Stomach (tissue), 9 donors: ENCODE data around the gene CCNQ. TPM values are rescaled to one million over a fixed set of nuclear protein-coding genes. Genes with fewer than 3 reads are reported as not detected.

Experiments used
- DNase-seq, 2 donors: peaks; one replicate each; pipeline versions ENCODE4 v3.0.0 to v3.0.0-alpha.2; 2013 to 2019
- H3K27ac ChIP-seq, 5 donors: fragments of 200-600 bp in 4 of 5; sonication (generic) in 4 of 5; one replicate each; pipeline ENCODE4 v1.5.1; 2013 to 2019; ENCODE audit warnings: mild to moderate bottlenecking in 1 of 5, moderate library complexity in 1 of 5
- H3K27me3 ChIP-seq, 3 donors: fragments of 200-600 bp; sonication (generic); one replicate each; pipeline ENCODE4 v1.5.1; 2017 to 2019; ENCODE audit warnings: mixed run types in 1 of 3
- H3K36me3 ChIP-seq, 4 donors: fragments of 200-600 bp; sonication (generic); 1 replicate in 3 of 4; 2 replicates in 1 of 4; pipeline ENCODE4 v1.5.1; 2016 to 2019
- H3K4me1 ChIP-seq, 4 donors: fragments of 200-600 bp; sonication (generic); one replicate each; pipeline ENCODE4 v1.5.1; 2016 to 2019
- H3K4me3 ChIP-seq, 4 donors: fragments of 200-600 bp; sonication (generic) in 3 of 4; one replicate each; pipeline ENCODE4 v1.5.1; 2016 to 2019; ENCODE audit warnings: mild to moderate bottlenecking in 1 of 4
- H3K9me3 ChIP-seq, 4 donors: fragments of 200-600 bp; sonication (generic); one replicate each; pipeline ENCODE4 v1.5.1; 2016 to 2019
- CTCF ChIP-seq, 7 experiments: fragments of 450-650 bp in 4 of 7; fragments of 200-600 bp in 3 of 7; sonication (generic) in 3 of 7; IDR thresholded peaks; one replicate each; pipeline ENCODE4 v1.5.1; 2016 to 2019; ENCODE audit warnings: antibody characterized with exemption in 7 of 7, control low read depth in 2 of 7, mild to moderate bottlenecking in 1 of 7
- EP300 ChIP-seq: sonication (generic); formaldehyde crosslinking; IDR thresholded peaks from one replicate; pipeline ENCODE4 v1.6.1; 2017; ENCODE audit warnings: antibody characterized with exemption
- POLR2A ChIP-seq, 4 donors: fragments of 450-650 bp; IDR thresholded peaks; one replicate each; pipeline ENCODE4 v1.6.1; 2016; ENCODE audit warnings: antibody characterized with exemption in 4 of 4, control low read depth in 2 of 4, mild to moderate bottlenecking in 1 of 4, moderate library complexity in 1 of 4
- POLR2AphosphoS5 ChIP-seq, 3 donors: sonication (generic); formaldehyde crosslinking; IDR thresholded peaks; one replicate each; pipeline ENCODE4 v1.6.1; 2016; ENCODE audit warnings: antibody characterized with exemption in 3 of 3
- WGBS, 5 donors: extraction: QIAGEN DNeasy Blood & Tissue Kit in 3 of 5; methylation state at CpG; one replicate each; pipeline versions ENCODE4 v1.1.5 to v1.1.7; 2013 to 2018; 5-methylcytosine and 5-hydroxymethylcytosine counted together
- intact Hi-C: fragments of 100-400 bp; cut with DNase I; formaldehyde crosslinking; loops from one replicate; pipeline ENCODE4 v1.15.1; 2023; ENCODE audit warnings: low total_unique reads
- polyA plus RNA-seq, 3 donors: library from polyadenylated mRNA; stranded (reverse); fragments of 200-250 nt; gene quantifications; one replicate each; pipeline ENCODE4 v1.2.3, GENCODE V29; 2013
- total RNA-seq, 5 donors: library from RNA; depleted of rRNA; stranded (reverse); fragments of >200 nt; gene quantifications; one replicate each; pipeline versions ENCODE4 v1.1.0 to v1.2.3, GENCODE V29; 2014 to 2016
- donor health status: healthy with polysubstance abuse.
- donor health status: Bipolar disorder and iron deficiency.
- donor health status: healthy.

CCNQ gene
- total and polyA plus RNA-seq, 8 donors: 0.58 to 55.4 (median 26.2) TPM; not detected in 1

DNA sequence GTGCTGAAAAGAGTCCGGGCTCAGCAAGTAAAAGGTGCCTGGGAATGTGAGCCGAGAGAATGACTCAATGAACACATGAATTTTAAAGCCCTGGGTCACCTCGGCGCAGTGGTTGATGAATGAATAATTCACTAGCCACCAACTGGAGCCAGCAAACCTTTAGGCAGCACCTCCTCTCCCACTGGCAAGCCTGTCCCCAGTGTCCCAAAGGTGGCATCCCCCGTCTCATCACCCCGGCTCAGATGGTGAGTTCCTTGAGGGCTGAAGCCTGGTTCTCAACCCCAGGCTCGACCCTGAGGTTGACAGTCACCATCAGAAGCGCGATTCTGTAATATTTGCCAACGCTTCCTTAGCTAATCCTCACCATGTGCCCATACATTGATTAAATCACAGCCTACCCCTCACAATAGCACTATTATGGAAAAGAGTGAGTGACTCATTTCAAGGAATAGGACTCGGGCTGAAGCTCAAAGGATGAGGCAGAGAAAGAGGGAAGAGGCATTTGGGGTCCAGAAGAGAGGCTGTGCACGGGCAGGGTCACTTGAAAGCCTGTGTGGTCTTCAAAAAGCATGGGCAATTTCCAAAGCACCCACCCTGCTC is 2.7 kb upstream of the CCNQ start:
- Histone ChIP-seq H3K27me3 (peaks cover 0 to 4% (median 0%) of the 10 kb centered on the region in 3 donors), H3K27ac (no peak overlapping the region), H3K9me3 (peaks cover 0 to 16% (median 4%) of the 10 kb centered on the region in 4 donors), H3K36me3 (no peaks in the 10 kb centered on the region), H3K4me1 (peaks cover 4 to 27% (median 17%) of the 10 kb centered on the region in 4 donors), H3K4me3 (no peak overlapping the region)
- no peak for DNase-seq
- 76 to 95% (median 84%) methylated on average over 11 to 12 of the region's 12 CpGs for WGBS, 5 donors
- no peak for TF ChIP-seq CTCF (IDR thresholded peaks at IDR 0.05)
- no peak for TF ChIP-seq EP300
- TF ChIP-seq POLR2AphosphoS5 (IDR thresholded peaks at IDR 0.05): no peak
- no peak for TF ChIP-seq POLR2A (IDR thresholded peaks at IDR 0.05)
- intact Hi-C loops: no loop called here

DNA sequence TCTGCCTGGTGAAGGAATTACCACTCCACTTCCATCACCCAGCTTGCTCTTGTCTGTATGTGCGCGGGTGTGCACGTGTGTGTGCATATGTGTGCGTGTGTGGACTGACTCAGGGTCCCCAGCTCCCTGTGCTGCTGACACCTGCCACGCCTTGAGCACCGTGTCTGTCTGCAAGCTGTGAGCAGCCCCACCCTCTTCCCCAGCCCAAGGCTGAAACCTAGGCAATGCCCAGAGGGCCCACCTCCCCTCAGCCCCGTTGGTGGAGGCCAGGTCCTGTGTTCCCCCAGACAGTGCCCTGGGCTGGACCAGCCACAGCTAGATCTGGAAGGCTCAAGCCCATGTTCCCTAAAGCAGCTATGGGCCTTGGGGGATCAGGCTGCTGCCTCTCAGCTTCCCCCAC is 2.0 kb upstream of the CCNQ start:
- H3K27me3 ChIP-seq: no peaks in the 10 kb centered on the region
- peaks cover 0 to 16% (median 4%) of the 10 kb centered on the region in 4 donors for H3K9me3 ChIP-seq
- H3K27ac ChIP-seq: no peak overlapping the region
- no peak overlapping the region for H3K4me3 ChIP-seq
- DNase-seq: no peak
- H3K4me1 ChIP-seq: peaks cover 4 to 27% (median 17%) of the 10 kb centered on the region in 4 donors
- WGBS, 5 donors: 41 to 96% (median 77%) methylated on average over 2 to 7 of the region's 7 CpGs
- TF ChIP-seq EP300 (no peak), POLR2A (IDR thresholded peaks at IDR 0.05) (no peak)
- H3K36me3 ChIP-seq: peaks cover 0 to 3% (median 0%) of the 10 kb centered on the region in 4 donors
- intact Hi-C loops: no loop called here

DNA sequence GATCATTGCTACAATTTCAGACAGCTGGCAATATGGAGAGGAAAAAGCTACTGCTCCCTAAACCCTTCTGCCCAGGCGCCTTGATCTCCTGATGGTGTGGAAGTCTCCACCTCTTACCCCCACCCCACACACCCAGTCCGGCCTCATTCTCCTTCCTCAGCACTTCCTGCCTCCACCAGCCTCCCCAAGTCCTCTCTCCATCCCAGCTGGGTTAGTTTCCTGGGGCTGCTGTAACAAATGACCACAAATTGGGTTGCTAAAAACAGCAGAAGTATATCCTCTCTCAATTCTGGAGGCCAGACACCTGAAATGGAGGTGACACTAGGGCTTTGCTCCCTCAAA is 1.1 kb upstream of the CCNQ start:
- 5 to 36% (median 12%) methylated on average over 2 of the region's 2 CpGs for WGBS, 5 donors
- Histone ChIP-seq H3K4me1 (peaks cover 4 to 27% (median 17%) of the 10 kb centered on the region in 4 donors), H3K9me3 (peaks cover 0 to 16% (median 4%) of the 10 kb centered on the region in 4 donors), H3K27me3 (no peaks in the 10 kb centered on the region), H3K36me3 (peaks cover 0 to 12% (median 7%) of the 10 kb centered on the region in 4 donors), H3K4me3 (peak overlapping the region in 3 of 4 donors; percentile 55 to 90 (median 59)), H3K27ac (peak overlapping the region in 1 of 5 donors; percentile 82)
- intact Hi-C loops: no loop called here
- peak in 1 of 2 donors; percentile 26 for DNase-seq
- no peak for TF ChIP-seq POLR2AphosphoS5 (IDR thresholded peaks at IDR 0.05)
- no peak for TF ChIP-seq EP300
- no peak for TF ChIP-seq POLR2A (IDR thresholded peaks at IDR 0.05)
- TF ChIP-seq CTCF (IDR thresholded peaks at IDR 0.05): no peak

DNA sequence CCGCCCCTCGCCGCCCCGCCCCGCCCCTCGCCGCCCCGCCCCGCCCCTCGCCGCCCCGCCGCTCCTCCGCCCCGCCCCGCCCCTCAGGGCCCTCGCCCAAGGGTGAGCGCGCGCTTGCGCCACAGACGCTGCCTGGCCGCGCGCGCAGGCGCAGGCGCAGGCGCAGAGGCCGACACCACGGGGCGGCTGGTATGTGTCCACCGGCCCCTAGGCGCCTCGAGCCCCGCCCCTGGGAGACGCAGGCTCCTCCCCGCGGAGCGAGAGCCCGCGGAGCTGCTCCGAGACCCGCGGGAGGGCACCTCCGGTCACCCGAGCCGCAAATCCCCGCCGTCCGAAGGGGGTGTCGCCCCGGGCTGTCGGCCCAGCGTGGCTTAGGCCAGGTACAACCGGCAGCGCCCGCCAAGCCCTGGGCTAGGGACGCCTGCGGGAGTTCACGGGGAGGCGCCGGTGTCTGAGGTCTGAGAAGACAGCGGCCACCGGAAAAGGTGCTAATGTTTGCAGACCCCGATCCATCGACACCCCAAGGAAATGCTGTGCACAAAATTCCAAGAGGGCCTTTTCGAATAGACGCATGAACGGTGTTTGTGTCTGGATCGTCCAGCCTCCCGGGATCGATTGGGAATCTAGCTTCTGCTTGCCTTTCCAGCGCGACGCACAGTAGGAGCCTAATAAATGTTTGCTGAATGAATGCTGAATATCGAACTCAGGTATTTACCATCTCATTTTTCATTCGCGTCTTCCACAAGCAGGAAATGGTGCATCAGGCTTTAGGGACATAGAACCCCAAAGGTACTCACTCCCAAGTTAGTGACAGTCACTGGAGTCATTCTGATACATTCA is 473 bp upstream of the CCNQ start:
- H3K4me3 ChIP-seq: peak overlapping the region; percentile 49 to 90 (median 62)
- TF ChIP-seq POLR2A (IDR thresholded peaks at IDR 0.05) (no peak), EP300 (no peak), CTCF (IDR thresholded peaks at IDR 0.05) (no peak), POLR2AphosphoS5 (IDR thresholded peaks at IDR 0.05) (peak in 1 of 3 donors; percentile 56)
- 1 to 32% (median 4%) methylated on average over 12 to 63 of the region's 79 CpGs for WGBS, 5 donors
- H3K4me1 ChIP-seq: peaks cover 4 to 27% (median 17%) of the 10 kb centered on the region in 4 donors
- intact Hi-C loops: no loop called here
- H3K27me3 ChIP-seq: no peaks in the 10 kb centered on the region
- peak overlapping the region; percentile 61 to 82 (median 70) for H3K27ac ChIP-seq
- peak; percentile 90 to 96 for DNase-seq
- peaks cover 0 to 16% (median 4%) of the 10 kb centered on the region in 4 donors for H3K9me3 ChIP-seq
- peaks cover 0 to 18% (median 13%) of the 10 kb centered on the region in 4 donors for H3K36me3 ChIP-seq
